ENCODE data around the gene VEGFD. TPM values are rescaled to one million over a fixed set of nuclear protein-coding genes. Genes with fewer than 3 reads are reported as not detected.

The VEGFD gene
- total and polyA plus RNA-seq, 2 of the 4 experiments (the other 2 are of a cell fraction) = 0.18 to 0.19 TPM

- Histone ChIP-seq H2AK9ac (replicated peaks; ENCODE audit: low read depth, low read length, poor library complexity) (no peak overlapping the region), H2AFZ (replicated peaks; ENCODE audit: low read length, poor library complexity) (no peak overlapping the region), H3K4ac (ENCODE audit: low read depth, low read length) (no peak overlapping the region), H3K36me3 (ENCODE audit: control insufficient read depth, insufficient read depth, low read length) (peaks cover 2% of the 10 kb centered on the region; the same call in 1 of the 2 replicates), H2BK120ac (ENCODE audit: low read depth, low read length) (no peak overlapping the region), H3K79me1 (ENCODE audit: low read depth in 1 of 2, low read length in 2 of 2) (no peaks in the 10 kb centered on the region), H3K9me1 (ENCODE audit: insufficient read depth, low read length) (no peaks in the 10 kb centered on the region; the same call in 1 of the 2 replicates), H2BK15ac (ENCODE audit: low read depth, low read length) (no peak overlapping the region), H3K4me1 (ENCODE audit: control insufficient read depth, insufficient read depth, low read length) (peaks cover 2% of the 10 kb centered on the region; the same call in 1 of the 2 replicates), H3K9ac (ENCODE audit: low read depth, low read length) (no peak overlapping the region), H3K56ac (ENCODE audit: extremely low read depth, insufficient read depth, low read length) (no peak overlapping the region), H3K27ac (ENCODE audit: insufficient read depth, low read length) (no peak overlapping the region), H4K8ac (ENCODE audit: low read depth in 2 of 2, low read length in 2 of 2) (no peak overlapping the region), H3K14ac (replicated peaks; ENCODE audit: low read depth, low read length) (no peak overlapping the region), H3K9me3 (ENCODE audit: control insufficient read depth, insufficient read depth, low read length) (no peaks in the 10 kb centered on the region), H2BK20ac (ENCODE audit: low read depth, low read length) (no peak overlapping the region), H3K4me2 (ENCODE audit: low read depth, low read length) (no peak overlapping the region), H4K20me1 (ENCODE audit: insufficient read depth, low read length) (no peaks in the 10 kb centered on the region), H2AK5ac (ENCODE audit: low read depth, low read length) (no peak overlapping the region), H4K5ac (ENCODE audit: low read depth, low read length) (no peak overlapping the region), H4K91ac (ENCODE audit: insufficient read depth, low read depth, low read length) (no peak overlapping the region), H2BK5ac (ENCODE audit: low read depth, low read length, poor library complexity, severe bottlenecking) (no peak overlapping the region), H3K18ac (ENCODE audit: low read depth, low read length) (no peak overlapping the region), H3K4me3 (ENCODE audit: insufficient read depth, low read depth, low read length) (no peak overlapping the region), H3K23ac (ENCODE audit: low read depth, low read length) (no peak overlapping the region), H3K27me3 (ENCODE audit: control insufficient read depth, insufficient read depth, low read length) (no peaks in the 10 kb centered on the region; the same call in 1 of the 2 replicates)
- dilution Hi-C loops (cut with HindIII; ENCODE audit: low sequenced_read_pairs, unreplicated experiment) (no loop called here), in situ Hi-C loops (cut with MboI; ENCODE audit: low sequenced_read_pairs) (no loop called here), intact Hi-C loops (cut with micrococcal nuclease) (loop anchor here (5.0 kb wide), 1 partner anchor 63 kb away; no protein-coding TSS in a partner anchor)
- ChIA-PET CTCF (interaction anchor here (0.7 kb wide), 1 partner anchor 202 kb away, joined by 3 read pairs; no protein-coding TSS in a partner anchor), POLR2A (ENCODE audit: unreplicated experiment) (no interaction called here)
- DNase-seq (peak; percentile 36), ATAC-seq (ENCODE audit: low read depth) (peak; percentile 62; the same call in 1 of the 2 replicates)
- TF ChIP-seq BHLHE40 (IDR thresholded peaks at IDR 0.05; ENCODE audit: low read depth, low read length) (no peak), MXI1 (IDR thresholded peaks at IDR 0.05; ENCODE audit: borderline replicate concordance, low read depth, low read length) (no peak), CTCF (conservative IDR thresholded peaks at IDR 0.05; ENCODE audit: low read depth, low read length) (no peak), RAD21 (IDR thresholded peaks at IDR 0.05; ENCODE audit: low read length) (no peak), POLR2A (IDR thresholded peaks at IDR 0.05; ENCODE audit: low read depth, low read length) (no peak), CEBPB (IDR thresholded peaks at IDR 0.05; ENCODE audit: low read depth, low read length) (no peak), MAFK (IDR thresholded peaks at IDR 0.05; ENCODE audit: low read depth, low read length) (no peak), SMC3 (IDR thresholded peaks at IDR 0.05; ENCODE audit: low read depth, low read length) (no peak), MAZ (IDR thresholded peaks at IDR 0.05; ENCODE audit: borderline replicate concordance, low read depth, low read length) (no peak), CHD1 (IDR thresholded peaks at IDR 0.05; ENCODE audit: low read depth, low read length) (no peak), NFE2L2 (IDR thresholded peaks at IDR 0.05; ENCODE audit: low read depth, low read length) (no peak), USF2 (IDR thresholded peaks at IDR 0.05; ENCODE audit: low read depth, low read length) (no peak)
- BruUV-seq (replicated peaks) = no TSS peak
- no CpG with 5 or more reads among the region's 7 CpGs for WGBS, 2 experiments (ENCODE audit: extremely low coverage in 2 of 2, insufficient read length in 1 of 2)
Measured at GRCh38 chrX:15404401-15405096, 20.3 kb upstream of the VEGFD start.

Measured in IMR-90 (cell line).